ENCODE results near the gene MYT1.

- TF ChIP-seq, protein P1, sequence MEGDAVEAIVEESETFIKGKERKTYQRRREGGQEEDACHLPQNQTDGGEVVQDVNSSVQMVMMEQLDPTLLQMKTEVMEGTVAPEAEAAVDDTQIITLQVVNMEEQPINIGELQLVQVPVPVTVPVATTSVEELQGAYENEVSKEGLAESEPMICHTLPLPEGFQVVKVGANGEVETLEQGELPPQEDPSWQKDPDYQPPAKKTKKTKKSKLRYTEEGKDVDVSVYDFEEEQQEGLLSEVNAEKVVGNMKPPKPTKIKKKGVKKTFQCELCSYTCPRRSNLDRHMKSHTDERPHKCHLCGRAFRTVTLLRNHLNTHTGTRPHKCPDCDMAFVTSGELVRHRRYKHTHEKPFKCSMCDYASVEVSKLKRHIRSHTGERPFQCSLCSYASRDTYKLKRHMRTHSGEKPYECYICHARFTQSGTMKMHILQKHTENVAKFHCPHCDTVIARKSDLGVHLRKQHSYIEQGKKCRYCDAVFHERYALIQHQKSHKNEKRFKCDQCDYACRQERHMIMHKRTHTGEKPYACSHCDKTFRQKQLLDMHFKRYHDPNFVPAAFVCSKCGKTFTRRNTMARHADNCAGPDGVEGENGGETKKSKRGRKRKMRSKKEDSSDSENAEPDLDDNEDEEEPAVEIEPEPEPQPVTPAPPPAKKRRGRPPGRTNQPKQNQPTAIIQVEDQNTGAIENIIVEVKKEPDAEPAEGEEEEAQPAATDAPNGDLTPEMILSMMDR (IDR thresholded peaks at IDR 0.05; ENCODE audit: low read depth, low read length, missing input control): no peak
- TF ChIP-seq RAD21 (IDR thresholded peaks at IDR 0.05) (no peak), SP1 (IDR thresholded peaks at IDR 0.05) (no peak), HNF4A (conservative IDR thresholded peaks at IDR 0.05) (no peak), FOXA2 (IDR thresholded peaks at IDR 0.05) (no peak), JUND (IDR thresholded peaks at IDR 0.05) (no peak)
- TF ChIP-seq, protein P2, sequence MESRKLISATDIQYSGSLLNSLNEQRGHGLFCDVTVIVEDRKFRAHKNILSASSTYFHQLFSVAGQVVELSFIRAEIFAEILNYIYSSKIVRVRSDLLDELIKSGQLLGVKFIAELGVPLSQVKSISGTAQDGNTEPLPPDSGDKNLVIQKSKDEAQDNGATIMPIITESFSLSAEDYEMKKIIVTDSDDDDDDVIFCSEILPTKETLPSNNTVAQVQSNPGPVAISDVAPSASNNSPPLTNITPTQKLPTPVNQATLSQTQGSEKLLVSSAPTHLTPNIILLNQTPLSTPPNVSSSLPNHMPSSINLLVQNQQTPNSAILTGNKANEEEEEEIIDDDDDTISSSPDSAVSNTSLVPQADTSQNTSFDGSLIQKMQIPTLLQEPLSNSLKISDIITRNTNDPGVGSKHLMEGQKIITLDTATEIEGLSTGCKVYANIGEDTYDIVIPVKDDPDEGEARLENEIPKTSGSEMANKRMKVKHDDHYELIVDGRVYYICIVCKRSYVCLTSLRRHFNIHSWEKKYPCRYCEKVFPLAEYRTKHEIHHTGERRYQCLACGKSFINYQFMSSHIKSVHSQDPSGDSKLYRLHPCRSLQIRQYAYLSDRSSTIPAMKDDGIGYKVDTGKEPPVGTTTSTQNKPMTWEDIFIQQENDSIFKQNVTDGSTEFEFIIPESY (IDR thresholded peaks at IDR 0.05): no peak
- TF ChIP-seq, protein P3, sequence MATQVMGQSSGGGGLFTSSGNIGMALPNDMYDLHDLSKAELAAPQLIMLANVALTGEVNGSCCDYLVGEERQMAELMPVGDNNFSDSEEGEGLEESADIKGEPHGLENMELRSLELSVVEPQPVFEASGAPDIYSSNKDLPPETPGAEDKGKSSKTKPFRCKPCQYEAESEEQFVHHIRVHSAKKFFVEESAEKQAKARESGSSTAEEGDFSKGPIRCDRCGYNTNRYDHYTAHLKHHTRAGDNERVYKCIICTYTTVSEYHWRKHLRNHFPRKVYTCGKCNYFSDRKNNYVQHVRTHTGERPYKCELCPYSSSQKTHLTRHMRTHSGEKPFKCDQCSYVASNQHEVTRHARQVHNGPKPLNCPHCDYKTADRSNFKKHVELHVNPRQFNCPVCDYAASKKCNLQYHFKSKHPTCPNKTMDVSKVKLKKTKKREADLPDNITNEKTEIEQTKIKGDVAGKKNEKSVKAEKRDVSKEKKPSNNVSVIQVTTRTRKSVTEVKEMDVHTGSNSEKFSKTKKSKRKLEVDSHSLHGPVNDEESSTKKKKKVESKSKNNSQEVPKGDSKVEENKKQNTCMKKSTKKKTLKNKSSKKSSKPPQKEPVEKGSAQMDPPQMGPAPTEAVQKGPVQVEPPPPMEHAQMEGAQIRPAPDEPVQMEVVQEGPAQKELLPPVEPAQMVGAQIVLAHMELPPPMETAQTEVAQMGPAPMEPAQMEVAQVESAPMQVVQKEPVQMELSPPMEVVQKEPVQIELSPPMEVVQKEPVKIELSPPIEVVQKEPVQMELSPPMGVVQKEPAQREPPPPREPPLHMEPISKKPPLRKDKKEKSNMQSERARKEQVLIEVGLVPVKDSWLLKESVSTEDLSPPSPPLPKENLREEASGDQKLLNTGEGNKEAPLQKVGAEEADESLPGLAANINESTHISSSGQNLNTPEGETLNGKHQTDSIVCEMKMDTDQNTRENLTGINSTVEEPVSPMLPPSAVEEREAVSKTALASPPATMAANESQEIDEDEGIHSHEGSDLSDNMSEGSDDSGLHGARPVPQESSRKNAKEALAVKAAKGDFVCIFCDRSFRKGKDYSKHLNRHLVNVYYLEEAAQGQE (IDR thresholded peaks at IDR 0.05): no peak
These were observed 55.0 kb downstream of the MYT1 start for GRCh38 chr20:64219202-64219601.
